Stimulated activated CD4-positive, alpha-beta T cell treated with anti-CD3 and anti-CD28 coated beads, Interleukin-12 subunit alpha, Interleukin-12 subunit beta, amount 100 ng/mL, for 48 hours (primary cell): ENCODE measurements around the gene NDUFA8.

Source experiments
- DNase-seq, 3 donors: peaks; one replicate each; pipeline ENCODE4 v3.0.0-alpha.2; 2020; ENCODE audit warnings: low read depth in 2 of 3, low spot score in 1 of 3

Gene NDUFA8

DNA sequence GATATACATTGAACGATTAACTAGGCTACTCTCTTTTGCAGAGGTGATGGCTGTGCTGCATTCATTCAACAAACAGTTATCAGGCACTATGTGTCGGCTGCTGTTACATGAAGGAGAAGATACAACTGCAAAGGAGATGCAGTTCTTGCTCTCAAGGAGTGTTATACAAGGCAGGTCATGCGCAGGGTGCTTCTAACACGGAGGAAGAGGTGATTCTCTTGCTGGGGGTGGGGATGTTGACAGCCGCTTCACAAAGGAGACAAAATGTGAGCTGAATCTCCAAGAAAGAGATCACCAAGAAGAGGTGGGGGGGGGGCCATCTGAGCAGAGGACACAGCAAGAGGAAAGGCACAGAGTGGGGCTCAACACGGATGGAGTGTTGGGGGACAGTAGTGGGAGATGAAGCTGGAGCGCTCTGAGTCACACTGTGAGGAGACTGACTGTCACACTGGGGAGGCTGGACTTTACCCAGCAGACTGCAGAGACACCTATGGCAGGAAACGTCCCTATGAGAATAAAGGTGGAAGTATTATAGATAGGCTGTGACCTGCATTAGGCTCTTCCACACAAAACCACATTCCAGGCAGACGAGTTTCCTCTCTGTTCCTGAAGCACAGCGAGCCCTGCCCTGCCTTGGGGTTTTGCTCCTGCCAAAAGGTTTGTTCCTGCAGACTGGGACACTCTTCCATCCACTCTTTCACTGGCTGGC, 20.9 kb downstream of the NDUFA8 start:
- DNase-seq, result no peak

DNA sequence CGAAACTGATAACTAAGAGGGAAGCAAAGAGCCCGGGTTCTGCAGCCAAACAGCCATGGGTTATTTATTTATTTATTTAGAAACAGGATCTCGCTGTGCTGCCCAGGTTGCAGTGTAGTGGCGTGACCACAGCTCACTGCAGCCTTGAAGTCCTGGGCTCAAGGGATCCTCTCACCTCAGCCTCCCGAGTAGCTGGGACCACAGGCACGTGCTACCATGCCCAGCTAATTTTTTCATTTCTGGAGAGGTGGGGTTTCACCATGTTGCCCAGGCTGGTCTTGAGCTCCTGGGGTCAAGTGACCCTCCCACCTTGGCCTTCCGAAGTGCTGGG, 24.1 kb downstream of the NDUFA8 start:
- no peak for DNase-seq

DNA sequence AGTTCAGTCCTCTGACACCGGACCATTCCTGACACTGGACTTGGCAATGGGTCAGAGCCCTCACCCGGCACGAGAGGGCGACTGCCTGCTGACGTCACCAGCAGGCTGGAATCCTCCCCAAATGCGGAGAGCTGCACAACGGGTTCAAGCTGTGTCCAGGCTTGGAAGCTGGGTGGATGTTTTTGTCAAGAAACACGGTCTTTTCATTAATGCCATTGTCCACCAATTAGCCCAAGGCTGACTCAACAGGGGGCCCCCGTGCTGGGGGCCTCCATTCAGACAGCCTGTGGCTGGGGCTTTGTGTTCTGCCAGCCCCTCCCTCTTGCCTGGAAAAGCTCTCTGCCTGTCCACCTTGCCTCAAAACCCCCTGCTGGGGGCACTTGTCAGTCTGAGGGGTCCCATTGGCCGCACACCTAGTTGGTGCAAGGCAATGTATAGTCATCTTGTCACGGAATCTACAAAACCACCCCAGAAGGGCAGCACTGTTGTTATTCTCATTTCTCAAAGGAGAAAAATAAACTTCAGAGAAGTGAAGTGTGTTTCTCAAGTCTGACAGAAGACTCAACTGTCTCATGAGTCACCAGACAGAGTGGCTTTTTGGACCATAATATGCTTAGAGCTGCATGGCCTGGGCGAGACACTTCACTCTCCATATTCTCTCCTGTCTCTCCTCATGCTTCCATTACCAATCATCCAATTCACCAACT, 24.6 kb downstream of the NDUFA8 start:
- no peak for DNase-seq

DNA sequence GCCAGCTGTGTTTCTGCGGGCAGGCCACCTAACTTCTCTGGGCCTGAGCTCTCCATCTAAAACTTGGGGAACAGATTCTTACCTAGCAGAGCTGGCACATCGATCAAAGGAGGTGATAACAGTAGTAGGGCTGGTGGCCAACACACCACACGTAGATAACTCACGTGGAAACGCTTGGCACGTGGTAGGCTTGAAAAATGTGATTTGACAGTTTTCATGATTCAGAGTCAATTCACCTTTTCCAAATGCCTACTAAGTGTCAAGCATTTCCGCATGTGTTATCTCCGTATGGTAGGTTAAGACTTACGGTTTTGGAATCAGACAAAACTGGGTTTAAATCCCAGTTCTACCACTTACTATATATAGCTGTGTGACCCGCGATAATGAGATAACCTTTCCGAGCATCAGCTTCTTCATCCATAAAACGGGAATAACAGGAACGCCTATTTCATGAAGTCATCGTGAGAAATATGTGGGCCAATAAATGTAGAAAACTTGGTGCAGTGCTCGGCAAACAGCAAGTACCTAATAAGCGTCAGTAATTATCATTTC, 25.5 kb downstream of the NDUFA8 start:
- DNase-seq, result no peak

DNA sequence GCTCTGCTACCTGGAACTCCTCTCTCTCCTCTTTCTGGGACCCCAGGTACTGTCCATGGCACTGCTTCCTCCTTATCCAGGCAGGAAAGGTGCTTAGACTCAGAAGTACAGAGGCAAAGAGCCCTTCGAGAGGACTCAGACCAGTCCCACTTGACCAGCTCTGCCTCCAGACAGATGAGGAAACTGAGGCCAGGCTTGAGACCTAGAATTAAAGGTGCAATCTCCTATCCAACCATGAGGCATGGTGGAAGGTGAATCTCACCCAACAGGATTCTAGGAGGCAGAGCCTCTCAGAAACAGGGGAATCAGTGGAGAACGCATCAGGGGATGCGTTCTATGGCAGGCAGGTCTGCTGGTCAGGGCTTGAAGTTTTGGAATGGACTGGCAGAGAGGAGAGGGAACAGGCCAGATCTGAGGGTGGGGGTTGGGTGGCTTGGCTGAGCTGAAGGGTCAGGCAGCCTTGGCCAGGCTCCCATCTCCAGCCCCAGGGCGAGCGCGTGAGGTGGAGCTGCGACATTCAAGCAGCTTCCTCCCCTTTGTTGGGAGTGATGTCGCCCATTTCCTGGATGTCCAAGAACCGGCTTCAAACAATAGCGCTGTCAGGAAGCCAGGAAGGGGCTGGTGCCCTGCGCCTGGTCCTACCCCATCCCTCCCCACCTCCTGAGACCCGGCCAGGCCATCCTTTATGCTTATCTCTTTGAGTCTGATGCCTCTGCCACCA, 26.2 kb downstream of the NDUFA8 start:
- DNase-seq, result no peak

DNA sequence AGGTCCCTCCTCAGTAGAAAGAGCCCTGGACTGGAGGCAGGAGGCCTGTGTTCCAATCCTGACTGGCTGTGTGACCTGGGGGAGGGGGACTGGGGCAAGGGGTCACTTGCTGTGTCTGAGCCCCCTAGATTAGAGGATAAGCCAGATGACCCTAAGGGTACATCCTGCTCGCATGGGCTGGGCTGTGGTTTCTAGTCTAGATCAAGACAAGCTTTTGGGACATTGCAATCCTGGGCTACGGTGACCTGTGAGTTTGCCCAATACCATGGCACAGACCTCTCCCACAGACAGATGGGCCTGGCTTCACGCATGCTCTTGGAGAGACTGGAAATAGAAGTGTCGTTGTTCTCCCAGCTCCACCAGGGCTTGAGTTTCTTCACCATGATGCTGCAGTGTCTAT, 27.0 kb downstream of the NDUFA8 start:
- DNase-seq, result no peak

DNA sequence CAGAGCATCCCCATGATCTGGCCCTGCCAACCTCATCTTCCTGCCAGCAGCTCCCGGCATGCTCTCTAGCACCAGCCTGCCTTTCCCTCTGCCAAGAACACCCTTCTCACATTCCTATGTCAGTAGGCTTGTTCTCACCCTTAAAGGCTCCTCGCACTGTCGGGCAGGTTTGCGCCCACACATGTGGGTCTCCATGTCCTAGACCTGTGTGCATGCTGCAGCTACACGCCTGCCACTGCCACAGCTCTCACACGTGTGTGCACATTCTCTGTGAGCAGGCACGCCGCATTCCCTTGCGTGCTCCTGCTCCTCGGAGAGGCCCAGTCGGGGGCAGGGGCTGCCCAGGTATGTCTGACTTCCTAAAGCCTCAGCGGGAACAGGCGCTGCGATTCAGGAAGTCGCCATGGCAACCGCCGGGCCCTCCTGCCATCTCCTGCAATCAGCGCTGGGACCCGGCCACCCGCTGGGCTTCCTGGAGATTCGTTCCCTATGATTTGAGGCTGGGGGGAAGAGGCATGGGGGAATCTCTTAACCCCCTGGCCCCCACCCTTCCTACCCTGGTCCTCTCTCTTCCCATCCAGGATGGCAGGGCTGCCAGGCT, 28.1 kb downstream of the NDUFA8 start:
- DNase-seq, result no peak

DNA sequence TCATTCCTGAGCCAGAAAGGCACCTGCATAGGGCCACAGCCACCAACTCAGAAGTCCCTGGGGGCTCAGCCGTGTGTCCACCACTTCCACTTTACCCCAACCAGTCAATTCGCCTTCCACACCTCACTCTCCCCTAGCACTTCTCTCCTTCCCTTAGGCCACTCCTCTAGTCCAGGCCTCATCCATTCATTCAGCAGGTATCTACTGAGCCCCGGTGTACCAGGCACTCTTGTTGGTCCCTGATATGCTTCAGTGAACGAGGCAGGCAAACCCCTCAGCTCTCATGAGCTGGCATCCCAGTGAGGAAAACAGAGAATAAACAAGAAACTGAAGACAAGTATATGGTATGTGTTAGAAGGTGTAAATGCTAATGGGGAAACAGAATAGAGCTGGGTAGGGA, 28.7 kb downstream of the NDUFA8 start:
- DNase-seq, result no peak

DNA sequence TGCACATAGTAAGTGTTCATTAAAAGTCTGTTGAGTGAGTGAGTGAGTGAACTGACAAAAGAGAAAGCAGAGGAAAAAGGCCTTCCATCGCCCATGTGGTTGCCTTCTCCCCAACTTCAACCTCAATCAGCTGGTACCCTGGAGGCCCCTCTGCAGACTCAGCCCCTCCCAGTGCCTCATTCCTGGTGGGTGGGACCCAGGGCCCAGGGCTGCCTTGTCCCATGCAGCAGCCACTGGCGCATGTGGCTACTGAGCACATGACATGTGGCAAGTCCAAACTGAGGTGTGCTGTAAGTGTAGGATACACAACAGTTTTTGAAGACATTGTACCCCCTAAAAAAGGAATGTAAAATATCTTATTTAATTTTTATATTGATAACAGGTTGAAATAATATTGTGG, 29.6 kb downstream of the NDUFA8 start:
- no peak for DNase-seq

DNA sequence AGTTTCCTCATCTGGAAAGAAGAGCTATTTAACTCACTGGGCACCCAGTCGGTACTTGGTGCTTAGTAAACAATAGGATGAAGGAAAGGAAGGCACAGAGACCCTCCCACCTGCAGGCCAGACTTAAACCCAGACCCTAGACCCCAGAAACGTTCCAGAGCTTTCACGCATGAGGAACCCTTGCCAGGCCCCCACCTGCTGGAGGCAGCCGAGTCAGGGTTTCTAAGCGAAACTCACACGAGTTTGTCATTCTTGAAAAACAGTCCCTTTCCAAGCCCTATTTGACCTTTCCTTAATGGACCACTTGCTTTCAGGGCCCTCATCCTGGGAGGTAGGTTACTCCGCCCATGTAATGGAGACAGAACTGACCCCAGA, 30.6 kb downstream of the NDUFA8 start:
- no peak for DNase-seq

DNA sequence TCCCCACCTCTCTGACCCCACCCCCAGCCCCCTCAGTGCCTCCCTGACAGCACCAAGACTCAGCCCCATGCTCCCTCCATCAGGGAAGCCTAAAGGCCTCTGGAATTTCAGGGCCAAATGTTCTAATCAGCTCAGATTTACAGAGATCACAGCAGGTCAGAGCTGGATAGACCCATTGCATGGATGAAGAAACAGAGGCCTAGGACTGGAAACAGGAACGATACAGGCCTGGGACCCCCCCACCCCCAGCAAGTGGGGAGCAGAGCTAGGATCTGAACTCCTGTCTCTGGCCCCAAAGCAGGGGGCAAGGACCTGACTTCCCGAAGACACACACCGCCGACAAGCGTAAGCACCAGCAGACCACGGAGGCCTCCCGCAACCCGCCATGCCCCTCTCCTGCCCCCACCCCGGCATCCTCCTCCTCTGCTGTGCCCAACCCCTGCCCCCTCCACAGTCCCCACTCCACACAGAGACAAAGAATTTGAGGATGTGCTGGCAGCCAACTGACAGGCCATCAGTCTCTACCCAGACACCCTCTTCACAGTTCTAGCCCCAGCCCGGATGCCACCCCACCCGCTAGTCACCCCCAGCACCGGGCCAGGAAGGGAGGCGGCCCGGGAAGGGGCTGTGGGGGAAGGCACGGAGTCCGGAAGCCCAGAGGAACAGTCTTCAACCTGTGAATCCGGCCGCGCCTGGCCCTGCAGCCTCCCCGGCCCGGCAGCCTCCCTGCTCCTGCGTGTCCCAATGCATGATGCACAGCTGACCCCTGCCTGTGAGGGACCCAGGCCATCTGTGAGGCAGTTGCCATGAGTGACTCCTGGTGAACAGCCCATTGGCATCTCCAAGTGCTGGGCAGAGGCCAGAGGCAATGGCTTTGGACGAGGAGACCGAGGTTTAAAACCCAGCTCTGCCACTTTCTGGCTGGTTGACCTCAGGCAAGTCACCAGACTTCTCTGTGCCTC, 31.3 kb downstream of the NDUFA8 start:
- no peak for DNase-seq

DNA sequence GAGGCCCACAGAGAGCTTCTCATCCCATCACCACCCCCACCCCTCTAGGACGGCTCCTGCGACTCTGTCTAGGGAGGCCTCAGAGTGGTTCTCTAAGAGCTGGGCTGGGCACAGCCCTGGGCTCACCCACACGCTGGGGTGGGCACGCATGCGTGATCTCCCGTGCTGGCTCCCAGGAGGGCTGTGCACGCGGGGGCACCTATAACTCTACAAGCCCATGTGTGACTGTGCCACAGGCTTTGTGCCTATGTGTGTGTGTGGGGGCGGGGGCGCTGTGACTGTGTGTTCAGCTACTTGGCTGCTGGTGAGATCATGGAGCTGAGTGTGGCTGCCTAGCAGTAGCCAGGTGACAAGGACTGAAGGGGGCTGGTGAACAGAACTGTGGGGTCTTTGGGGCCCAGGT, 32.2 kb downstream of the NDUFA8 start:
- DNase-seq, result no peak

DNA sequence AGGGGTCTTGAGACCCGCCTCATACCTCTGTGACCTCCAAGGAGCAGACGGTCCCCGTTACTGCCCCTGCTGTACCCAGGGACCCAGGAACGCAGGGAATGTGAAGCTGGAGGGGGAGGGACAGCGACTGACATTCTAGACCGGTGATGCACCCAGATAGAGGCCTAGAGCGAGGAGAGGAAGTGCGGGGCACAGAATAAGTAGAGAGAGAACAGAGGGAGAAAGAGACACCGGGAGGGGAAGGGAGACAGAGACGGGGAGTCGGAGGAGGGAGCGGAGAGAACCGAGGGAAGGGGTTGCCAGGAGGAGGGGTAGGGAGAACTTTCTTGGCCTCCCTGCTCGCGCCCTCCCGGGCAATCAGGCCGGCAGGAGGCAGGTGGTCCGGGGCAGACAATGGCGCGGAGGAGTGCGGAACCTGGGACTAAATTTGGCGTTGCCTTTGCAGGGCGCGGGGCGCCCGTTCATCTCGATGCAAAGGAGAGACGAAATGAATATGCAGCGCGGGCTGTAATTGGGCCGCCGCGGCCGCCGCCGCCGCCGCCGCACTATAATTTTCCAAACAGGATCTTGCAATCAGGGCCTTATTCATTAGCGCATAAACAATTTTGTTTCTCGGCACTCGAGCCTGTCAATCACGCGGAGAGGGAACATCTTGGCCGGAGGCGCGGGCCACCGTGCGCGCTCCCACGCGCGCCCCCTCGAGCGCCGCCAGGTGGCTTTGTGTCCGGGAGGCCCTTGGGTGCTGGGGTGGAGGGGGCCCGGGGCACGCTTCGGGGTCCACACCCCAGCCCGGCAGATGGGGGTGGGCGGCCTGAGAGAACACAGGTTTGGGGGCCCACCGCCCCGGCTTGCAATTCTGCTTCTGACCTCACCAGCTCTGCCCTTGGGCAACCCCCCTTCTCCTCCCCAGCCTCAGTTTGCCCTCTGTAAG, 33.0 kb downstream of the NDUFA8 start:
- DNase-seq, result no peak

DNA sequence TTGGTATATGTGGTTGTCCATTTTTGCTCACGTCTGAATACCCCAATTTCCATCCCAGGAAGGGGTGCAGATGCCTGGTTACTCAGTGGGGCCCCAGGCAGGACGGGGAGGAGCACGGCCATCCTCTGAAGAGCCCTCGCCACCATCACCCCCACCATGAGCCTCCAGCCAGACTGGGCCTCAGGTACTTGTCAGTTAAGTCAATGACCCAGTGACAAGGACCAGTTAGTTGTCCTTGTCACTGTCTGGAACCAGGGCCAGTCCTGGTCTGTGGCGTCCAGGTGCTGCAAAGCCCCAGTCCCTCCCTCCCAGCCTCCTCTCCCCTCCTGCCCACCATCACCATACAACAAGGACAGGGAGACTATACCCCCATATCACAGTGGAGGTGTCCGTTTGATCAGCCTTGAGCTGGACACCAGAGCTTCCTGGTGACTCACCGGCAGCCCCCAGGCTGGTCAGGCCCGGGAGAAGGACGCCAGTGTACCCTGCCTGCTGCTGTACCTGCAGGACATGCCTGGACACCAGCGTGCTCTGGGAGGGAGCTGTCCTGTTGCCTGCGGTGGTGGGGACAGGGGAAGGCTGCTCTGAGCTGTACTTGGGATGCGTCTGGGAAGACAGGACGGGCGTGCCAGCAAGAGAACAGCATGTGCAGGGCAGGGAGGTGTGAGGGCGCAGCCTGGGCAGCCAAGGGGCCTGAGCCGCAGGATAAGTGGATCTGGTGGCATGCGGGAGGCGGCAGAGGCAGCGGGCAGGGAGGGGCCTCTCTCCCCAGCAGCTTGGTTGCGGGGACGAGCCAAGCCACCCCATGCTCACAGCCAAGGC, 33.9 kb downstream of the NDUFA8 start:
- no peak for DNase-seq

DNA sequence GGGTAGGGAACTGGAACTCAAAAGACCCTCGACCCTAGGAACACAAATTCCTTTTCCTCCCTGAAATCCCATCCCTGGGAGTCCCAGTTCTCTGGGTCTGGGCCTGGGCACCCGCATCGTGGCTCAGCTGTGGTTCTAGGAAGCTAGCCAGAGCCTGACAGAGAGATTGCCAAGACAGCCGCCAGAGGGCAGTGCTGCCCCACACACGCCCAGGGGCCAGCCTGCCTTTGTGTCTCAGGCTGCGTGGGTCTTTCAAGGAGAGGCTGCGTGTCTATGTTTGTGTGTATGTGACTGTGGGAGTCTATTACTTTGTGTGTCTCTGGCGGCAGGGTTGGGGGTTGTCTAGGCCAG, 34.4 kb downstream of the NDUFA8 start:
- peak; percentile 63 to 71 (median 68) for DNase-seq

DNA sequence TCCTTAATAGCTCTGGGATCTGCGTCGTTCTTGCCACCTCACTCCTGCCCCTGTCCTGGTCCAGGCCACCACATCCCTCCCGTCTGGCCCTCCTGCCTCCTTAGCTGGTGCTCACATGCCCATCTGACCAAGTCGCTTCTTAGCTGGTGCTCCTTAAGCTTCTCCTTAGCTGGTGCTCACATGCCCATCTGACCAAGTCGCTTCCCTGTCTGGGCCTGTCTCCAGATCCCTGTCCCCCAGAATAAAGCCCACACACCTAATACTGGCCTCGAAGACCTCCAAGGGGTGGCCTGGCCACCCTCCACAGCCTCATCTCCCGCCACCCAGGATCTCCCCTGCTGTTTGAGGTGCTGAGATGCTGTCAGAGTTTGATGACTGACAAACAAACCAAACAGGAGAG, 35.1 kb downstream of the NDUFA8 start:
- DNase-seq, result no peak

DNA sequence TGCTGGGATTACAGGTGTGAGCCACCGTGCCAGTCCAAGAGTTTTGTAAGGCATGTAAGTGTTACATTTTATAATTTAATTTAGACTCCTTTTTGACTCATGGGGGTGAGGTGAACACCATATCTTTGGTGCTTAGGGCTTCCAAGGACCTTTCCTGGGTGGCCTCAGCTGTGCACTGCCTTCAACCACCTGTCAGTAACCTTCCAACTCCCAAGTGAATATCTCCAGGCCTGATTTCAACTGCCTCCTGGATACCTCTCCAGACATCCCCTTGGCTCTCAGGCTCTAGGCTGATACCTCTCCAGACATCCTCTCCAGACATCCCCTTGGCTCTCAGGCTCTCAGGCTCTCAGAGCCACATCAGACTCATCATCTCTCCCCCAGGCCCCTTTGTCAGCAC, 35.5 kb downstream of the NDUFA8 start:
- DNase-seq, result no peak

DNA sequence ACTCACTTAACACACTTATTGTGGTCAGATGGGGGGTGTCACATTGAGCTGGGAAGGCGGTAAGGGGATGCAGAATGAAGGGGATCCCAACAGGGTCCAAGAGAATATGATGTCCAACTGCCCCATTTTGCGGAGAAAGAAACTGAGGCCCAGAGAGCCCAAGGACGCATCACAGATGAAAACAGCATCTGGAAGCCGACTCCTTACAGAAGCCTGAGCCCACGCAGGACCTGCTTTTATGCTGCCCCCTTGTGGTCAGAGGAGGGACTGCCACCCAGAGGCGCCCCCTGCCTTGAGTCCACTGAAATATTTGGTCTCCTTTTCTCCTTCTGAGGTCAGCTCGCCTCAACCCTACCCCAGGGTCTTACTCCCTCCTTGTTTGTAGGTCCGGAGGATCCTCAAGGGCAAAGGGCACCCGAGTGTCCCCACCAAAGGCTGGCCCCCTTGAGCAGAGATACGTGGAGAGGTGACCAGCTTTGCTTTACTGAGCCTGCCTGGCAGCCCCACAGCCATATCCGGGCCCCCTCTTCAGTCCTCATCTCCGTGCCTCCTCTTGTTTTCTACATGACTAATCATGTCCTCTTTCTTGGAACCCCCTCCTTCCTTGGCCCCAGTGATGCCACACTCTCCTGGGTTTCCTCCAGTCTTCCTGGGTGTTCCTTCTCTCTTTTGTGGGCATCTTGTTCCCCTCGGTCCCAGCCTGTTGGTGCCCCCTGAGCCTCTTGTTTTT, 36.5 kb downstream of the NDUFA8 start:
- peak; percentile 62 to 82 (median 62) for DNase-seq
